Motor neuron (in vitro differentiated cells): Measurements from ENCODE around the gene PEX11G. TPM values are rescaled to one million over a fixed set of nuclear protein-coding genes. Genes with fewer than 3 reads are reported as not detected.

Experiments used
- total RNA-seq, 8 experiments: library from RNA; unstranded; fragments of 300-600 nt; gene quantifications; 2 replicates each; pipeline versions ENCODE4 v1.2.3 to v1.2.4, GENCODE V29; 2022

PEX11G gene
- total RNA-seq, 8 experiments from 2014 or later = 2.1 to 6.4 (median 3.2) TPM

Other genes starting within 250 kb of the PEX11G start
- 10 to 100 TPM in 6 of 8 experiments, 1 to 10 TPM in 2; 6.9 to 19.6 (median 14.1) TPM for gene INSR, start 194.6 kb downstream of the PEX11G start, total RNA-seq
- 10 to 100 TPM; 12.8 to 33.8 (median 17.4) TPM for gene ARHGEF18, start 140.1 kb downstream of the PEX11G start, total RNA-seq
- 10 to 100 TPM in 7 of 8 experiments, 1 to 10 TPM in 1; 8.4 to 44.2 (median 26.5) TPM for gene ZNF358, start 27.1 kb upstream of the PEX11G start, total RNA-seq
- gene MCOLN1, start 33.6 kb upstream of the PEX11G start, total RNA-seq = 10 to 100 TPM in 3 of 8 experiments, 1 to 10 TPM in 5; 4.9 to 31.1 (median 8.4) TPM
- gene PNPLA6, start 46.7 kb upstream of the PEX11G start, total RNA-seq = 10 to 100 TPM; 38.4 to 75.7 (median 49.0) TPM
- gene CAMSAP3, start 106.8 kb upstream of the PEX11G start, total RNA-seq = 1 to 10 TPM in 7 of 8 experiments, under 1 TPM in 1; 0.46 to 7.9 (median 4.3) TPM
- gene XAB2, start 140.5 kb upstream of the PEX11G start, total RNA-seq = 10 to 100 TPM in 7 of 8 experiments, 1 to 10 TPM in 1; 9.2 to 38.7 (median 22.6) TPM
- 100 to 1,000 TPM in 6 of 8 experiments, 10 to 100 TPM in 2; 94.6 to 240 (median 105) TPM for gene PET100, start 140.8 kb upstream of the PEX11G start, total RNA-seq
- 1 to 10 TPM in 1 of 8 experiments, under 1 TPM in 2, not detected in 5; 0.16 to 1.2 (median 0.32) TPM for gene PCP2, start 144.7 kb upstream of the PEX11G start, total RNA-seq
- gene STXBP2, start 148.1 kb upstream of the PEX11G start, total RNA-seq = 10 to 100 TPM in 2 of 8 experiments, 1 to 10 TPM in 6; 1.4 to 38.5 (median 3.5) TPM
- gene RETN, start 180.0 kb upstream of the PEX11G start, total RNA-seq = not detected
- under 1 TPM in 2 of 8 experiments, not detected in 6; 0.13 to 0.85 TPM for gene MCEMP1, start 188.1 kb upstream of the PEX11G start, total RNA-seq
- gene TRAPPC5, start 191.8 kb upstream of the PEX11G start, total RNA-seq = 100 to 1,000 TPM in 4 of 8 experiments, 10 to 100 TPM in 4; 54.1 to 192 (median 109) TPM
- gene FCER2, start 213.1 kb upstream of the PEX11G start, total RNA-seq = under 1 TPM in 7 of 8 experiments, not detected in 1; 0.11 to 0.59 (median 0.32) TPM
- gene CLEC4G, start 243.1 kb upstream of the PEX11G start, total RNA-seq = under 1 TPM in 1 of 8 experiments, not detected in 7; 0.20 TPM